GM19397 (cell line): ENCODE measurements around the gene ICAM4.
"Not testable (repeated sequence)": the region's sequence is repeated elsewhere in the genome, so short reads cannot be mapped to it uniquely, and the experiment has no call there.

Experiments used
- ATAC-seq: cut with Tn5 transposase; IDR thresholded peaks from one replicate; pipeline ENCODE4 v1.9.1; 2021; ENCODE audit warnings: mild to moderate bottlenecking, moderate library complexity; ENCODE audit not compliant: unreplicated experiment

ICAM4 gene

DNA sequence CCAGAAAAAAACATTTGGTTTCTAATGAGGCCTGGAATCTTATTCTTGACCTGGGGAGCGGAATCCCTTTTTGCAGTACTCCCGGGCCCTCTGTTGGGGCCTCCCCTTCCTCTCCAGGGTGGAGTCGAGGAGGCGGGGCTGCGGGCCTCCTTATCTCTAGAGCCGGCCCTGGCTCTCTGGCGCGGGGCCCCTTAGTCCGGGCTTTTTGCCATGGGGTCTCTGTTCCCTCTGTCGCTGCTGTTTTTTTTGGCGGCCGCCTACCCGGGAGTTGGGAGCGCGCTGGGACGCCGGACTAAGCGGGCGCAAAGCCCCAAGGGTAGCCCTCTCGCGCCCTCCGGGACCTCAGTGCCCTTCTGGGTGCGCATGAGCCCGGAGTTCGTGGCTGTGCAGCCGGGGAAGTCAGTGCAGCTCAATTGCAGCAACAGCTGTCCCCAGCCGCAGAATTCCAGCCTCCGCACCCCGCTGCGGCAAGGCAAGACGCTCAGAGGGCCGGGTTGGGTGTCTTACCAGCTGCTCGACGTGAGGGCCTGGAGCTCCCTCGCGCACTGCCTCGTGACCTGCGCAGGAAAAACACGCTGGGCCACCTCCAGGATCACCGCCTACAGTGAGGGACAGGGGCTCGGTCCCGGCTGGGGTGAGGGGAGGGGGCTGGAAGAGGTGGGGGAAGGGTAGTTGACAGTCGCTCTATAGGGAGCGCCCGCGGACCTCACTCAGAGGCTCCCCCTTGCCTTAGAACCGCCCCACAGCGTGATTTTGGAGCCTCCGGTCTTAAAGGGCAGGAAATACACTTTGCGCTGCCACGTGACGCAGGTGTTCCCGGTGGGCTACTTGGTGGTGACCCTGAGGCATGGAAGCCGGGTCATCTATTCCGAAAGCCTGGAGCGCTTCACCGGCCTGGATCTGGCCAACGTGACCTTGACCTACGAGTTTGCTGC is at the start of gene ICAM4:
TSS of gene ICAM4 (plus strand) at position 153 of the 935 bp plus-strand sequence. CDS start at position 211, 58 bp downstream.
- ATAC-seq, result no peak

- ATAC-seq, result no peak
Measured at GRCh38 chr19:10237702-10238101, 49.1 kb upstream of the ICAM4 start.

- no peak for ATAC-seq
Measured at GRCh38 chr19:10238172-10238783, 48.5 kb upstream of the ICAM4 start.

DNA sequence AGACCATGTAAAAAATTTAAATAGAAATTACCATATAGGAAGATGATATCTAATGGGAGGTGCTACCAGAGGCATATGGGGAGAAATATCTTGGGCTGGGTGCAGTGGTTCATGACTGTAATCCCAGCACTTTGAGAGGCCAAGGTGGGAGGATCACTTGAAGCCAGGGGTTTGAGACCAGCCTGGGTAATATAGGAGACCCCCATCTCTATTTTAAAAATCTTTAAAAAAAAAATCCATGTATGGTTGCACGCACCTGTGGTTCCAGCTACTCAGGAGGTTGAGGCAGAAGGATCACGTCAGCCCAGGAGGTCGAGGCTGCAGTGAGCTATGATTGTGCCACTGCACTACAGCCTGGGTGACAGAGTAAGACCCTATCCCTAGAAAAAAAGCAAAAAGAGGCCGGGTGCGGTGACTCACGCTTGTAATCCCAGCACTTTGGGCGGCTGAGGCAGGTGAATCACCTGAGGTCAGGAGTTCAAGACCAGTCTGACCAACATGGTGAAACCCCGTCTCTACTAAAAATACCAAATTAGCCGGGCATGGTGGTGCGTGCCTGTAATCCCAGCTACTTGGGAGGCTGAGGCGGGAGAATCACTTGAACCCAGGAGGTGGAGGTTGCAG is 44.8 kb upstream of the ICAM4 start:
- ATAC-seq, result not testable (repeated sequence)

DNA sequence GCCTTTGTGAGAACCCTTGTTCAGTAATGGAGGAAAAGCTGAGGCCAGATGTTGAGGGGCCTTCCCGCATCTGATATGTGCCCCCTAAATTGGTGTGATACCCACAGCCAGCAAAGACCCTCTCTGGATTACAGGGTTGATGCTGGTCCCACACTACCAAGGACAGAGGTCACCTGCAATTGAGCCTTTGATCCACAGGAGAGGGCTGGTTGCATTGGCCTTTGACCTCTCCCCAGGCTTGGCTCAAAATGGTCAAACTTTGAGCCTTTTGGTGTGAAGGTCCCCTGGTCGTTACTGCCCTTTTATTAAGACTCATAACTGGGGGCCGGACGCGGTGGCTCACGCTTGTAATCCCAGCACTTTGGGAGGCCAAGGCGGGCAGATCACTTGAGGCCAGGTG is 43.1 kb upstream of the ICAM4 start:
- ATAC-seq, result no peak

DNA sequence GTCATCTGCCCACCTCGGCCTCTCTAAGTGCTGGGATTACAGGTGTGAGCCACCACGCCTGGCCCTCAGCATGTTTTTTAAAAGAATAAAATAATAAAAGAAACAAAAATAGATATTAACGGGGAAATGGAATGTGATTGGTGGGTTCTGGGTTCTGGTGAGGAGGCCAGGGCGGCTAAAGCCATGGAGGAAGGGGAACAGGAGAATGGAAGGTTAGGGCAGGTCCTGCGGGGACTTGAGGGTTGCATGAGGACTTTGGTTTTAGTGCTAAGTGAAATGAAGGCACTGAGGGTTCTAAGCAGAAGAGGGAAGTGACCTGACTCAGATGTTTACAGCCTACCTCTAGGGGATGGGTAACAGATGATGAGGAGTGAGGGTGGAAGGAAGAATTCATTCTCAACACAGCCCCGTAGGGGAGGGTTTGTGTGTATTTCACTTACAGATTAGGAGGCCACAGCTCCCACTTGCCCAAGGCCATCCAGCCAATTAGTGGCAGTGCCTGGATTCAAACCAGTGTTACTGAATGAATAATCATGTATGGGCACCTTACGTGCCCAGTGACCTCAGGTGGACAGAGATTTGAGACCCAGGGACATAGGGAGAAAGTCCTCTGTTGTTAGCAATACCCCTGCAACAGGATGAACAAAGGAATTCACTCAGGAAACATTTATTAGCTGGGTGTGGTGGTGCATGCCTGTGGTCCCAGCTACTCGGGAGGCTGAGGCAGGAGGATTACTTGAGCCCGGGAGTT is 41.4 kb upstream of the ICAM4 start:
- no peak for ATAC-seq

- ATAC-seq, result no peak
Measured at GRCh38 chr19:10246511-10246910, 40.2 kb upstream of the ICAM4 start.

DNA sequence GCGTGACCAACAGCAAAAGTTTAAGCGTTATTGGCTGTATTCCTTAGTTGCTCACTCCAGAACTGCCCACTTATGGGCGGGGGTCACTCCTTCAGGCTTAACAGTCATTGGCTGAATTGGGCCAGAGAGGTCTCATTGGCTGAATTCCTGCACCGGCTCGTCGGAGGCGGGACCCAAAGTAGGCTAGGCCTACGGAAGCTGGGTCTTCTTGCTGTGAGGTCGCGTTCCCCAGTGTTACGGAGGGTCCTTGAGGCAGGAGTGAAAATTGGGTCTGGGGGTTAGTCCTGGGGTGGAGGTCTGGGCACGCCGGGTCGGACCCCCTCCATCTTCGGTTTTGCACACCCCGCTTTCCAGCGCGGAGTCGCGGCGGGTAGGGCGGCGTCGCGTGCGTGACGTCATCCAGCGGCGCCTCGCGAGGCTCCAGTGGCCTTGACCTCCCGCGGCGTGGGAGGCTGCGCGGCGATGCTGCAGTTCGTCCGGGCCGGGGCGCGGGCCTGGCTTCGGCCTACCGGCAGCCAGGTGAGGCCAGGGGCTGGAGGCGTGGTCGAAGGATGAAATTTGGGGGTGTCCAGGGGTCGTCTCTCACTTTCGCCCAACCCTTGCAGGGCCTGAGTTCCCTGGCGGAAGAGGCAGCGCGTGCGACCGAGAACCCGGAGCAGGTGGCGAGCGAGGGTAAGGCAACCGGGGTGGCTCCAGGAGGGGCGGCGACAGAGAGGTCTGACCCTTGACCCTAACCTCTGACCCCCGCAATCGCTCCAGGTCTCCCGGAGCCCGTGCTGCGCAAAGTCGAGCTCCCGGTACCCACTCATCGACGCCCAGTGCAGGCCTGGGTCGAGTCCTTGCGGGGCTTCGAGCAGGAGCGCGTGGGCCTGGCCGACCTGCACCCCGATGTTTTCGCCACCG is 34.7 kb upstream of the ICAM4 start, which contains the start of gene MRPL4:
TSS of gene MRPL4 (plus strand) at position 423 of the 903 bp plus-strand sequence. CDS start at position 463, 40 bp downstream.
- ATAC-seq, result peak; percentile 84

- ATAC-seq, result no peak
Measured at GRCh38 chr19:10252707-10253106, 34.0 kb upstream of the ICAM4 start.

- ATAC-seq, result no peak
Measured at GRCh38 chr19:10254244-10254643, 32.5 kb upstream of the ICAM4 start.

GRCh38 chr19:10255358-10255757 is 31.4 kb upstream of the ICAM4 start:
- no peak for ATAC-seq

GRCh38 chr19:10256551-10256950 is 30.2 kb upstream of the ICAM4 start:
- ATAC-seq, result no peak

GRCh38 chr19:10256970-10257615 is 29.7 kb upstream of the ICAM4 start:
- ATAC-seq, result no peak

DNA sequence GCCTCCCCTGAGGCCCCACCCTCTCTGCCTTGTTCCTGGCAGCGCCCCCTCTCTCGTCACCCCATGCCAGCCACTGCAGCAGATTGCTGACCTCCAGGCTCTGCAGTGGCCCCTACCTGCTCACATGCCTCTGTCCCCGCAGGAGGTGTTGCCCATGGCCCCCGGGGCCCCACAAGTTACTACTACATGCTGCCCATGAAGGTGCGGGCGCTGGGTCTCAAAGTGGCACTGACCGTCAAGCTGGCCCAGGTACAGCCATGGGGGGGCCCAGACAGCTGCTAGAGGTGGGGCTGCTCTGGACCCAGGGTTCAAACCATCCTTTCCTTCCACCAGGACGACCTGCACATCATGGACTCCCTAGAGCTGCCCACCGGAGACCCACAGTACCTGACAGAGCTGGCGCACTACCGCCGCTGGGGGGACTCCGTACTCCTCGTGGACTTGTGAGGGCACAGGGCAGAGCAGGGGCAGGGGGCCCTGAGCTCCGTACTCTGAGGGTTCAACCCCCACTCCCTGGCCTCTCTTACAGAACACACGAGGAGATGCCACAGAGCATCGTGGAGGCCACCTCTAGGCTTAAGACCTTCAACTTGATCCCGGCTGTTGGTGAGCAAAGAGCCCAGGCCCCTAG is 28.6 kb upstream of the ICAM4 start:
- ATAC-seq, result no peak

- ATAC-seq, result no peak
Measured at GRCh38 chr19:10259162-10259905, 27.4 kb upstream of the ICAM4 start.

- no peak for ATAC-seq
Measured at GRCh38 chr19:10260141-10260584, 26.6 kb upstream of the ICAM4 start.

- no peak for ATAC-seq
Measured at GRCh38 chr19:10262771-10263170, 24.0 kb upstream of the ICAM4 start.

- ATAC-seq, result no peak
Measured at GRCh38 chr19:10266706-10267105, 20.0 kb upstream of the ICAM4 start.
